Left renal pelvis (tissue), 4 donors: Measurements from ENCODE around the gene ZRSR2. TPM values are rescaled to one million over a fixed set of nuclear protein-coding genes. Genes with fewer than 3 reads are reported as not detected.

Source experiments
- DNase-seq, 4 donors: peaks; one replicate each; pipeline ENCODE4 v3.0.0-alpha.2; 2013; ENCODE audit warnings: low read depth in 4 of 4, low spot score in 3 of 4
- polyA plus RNA-seq, 4 donors: library from polyadenylated mRNA; unstranded; fragments of 120-200 nt; gene quantifications; one replicate each; pipeline ENCODE4 v1.2.1, GENCODE V29; 2013; ENCODE audit not compliant: insufficient read length in 4 of 4

The ZRSR2 gene
- polyA plus RNA-seq, 4 donors: 13.4 to 15.5 (median 14.1) TPM

GRCh38 chrX:15843960-15844359, 53.7 kb downstream of the ZRSR2 start:
- no peak for DNase-seq

GRCh38 chrX:15848576-15848975, 58.3 kb downstream of the ZRSR2 start:
- no peak for DNase-seq

- DNase-seq: no peak
Observed at GRCh38 chrX:15849555-15849954, 59.3 kb downstream of the ZRSR2 start.

DNA sequence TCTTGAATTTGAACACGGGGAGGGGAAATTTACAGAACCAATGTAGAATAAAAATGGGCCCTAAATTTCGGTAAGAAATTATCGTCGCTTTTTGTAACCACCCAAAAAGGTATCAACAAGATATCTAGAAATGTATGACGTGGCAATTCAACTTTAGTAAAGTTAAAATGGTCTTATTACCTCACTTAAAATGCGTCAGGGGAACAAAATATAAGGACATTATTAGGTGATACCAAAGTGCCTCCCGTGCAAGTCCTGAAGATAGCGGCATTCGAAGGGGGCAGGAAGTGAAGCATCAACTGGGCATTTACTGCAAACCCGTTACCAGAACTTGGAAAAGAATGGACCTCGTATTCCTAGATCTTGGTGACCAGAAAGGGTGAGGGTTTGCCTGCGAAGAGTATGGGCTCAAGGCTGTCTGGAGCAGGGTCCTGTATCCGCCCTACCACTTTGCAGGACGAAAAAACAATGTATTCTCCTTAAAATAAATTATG, 63.3 kb downstream of the ZRSR2 start:
- no peak for DNase-seq

GRCh38 chrX:15854080-15854655, 63.9 kb downstream of the ZRSR2 start:
- no peak for DNase-seq

GRCh38 chrX:15854712-15855567, 64.7 kb downstream of the ZRSR2 start, which contains the start of gene AP1S2:
TSS of gene AP1S2 (minus strand) at chrX:15854813. CDS start at chrX:15852524, 2,289 bp downstream.
- DNase-seq: peak; percentile 65 to 77 (median 74)

- no peak for DNase-seq
Observed at GRCh38 chrX:15855568-15856221, 65.4 kb downstream of the ZRSR2 start.

GRCh38 chrX:15856222-15856587, 65.9 kb downstream of the ZRSR2 start:
- DNase-seq: no peak

DNA sequence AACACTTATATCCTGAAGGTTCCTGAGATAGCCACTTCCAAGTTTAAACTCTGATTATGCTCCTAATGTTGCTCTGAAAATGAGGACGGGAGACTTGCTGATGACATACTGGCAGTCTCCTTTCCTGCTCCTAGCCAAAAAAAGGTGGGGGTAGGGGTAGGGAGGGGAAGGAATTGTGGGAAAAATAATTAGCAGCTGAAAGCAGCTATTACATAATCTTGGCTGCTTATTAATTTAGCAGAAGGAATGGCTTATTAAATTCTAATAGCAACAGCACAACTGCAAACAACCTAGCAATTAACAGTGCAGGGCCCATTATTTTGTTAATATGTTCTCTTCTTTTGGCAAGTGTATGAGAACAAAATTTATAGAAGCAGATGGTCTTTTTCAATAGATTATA, 66.4 kb downstream of the ZRSR2 start:
- no peak for DNase-seq

- DNase-seq: no peak
Observed at GRCh38 chrX:15858051-15858450, 67.8 kb downstream of the ZRSR2 start.

DNA sequence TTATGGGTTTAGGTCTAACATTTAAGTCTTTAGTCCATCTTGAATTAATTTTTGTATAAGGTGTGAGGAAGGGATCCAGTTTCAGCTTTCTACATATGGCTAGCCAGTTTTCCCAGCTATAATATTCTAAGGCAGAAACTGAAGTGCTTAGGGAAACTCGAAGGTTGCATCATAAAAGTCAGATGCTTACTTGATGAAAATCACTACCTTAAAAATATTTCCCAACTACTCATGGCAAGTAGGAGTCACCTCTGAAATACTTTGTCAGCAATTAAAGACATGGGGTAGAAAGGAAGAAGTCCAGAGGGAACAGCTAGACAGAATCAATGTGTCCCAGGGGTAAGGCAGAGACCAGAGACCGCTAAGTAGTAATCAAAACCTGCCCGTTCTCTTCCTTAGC, 70.6 kb downstream of the ZRSR2 start:
- no peak for DNase-seq

GRCh38 chrX:15864023-15864422, 73.7 kb downstream of the ZRSR2 start:
- no peak for DNase-seq

- no peak for DNase-seq
Observed at GRCh38 chrX:15864629-15865028, 74.3 kb downstream of the ZRSR2 start.

- DNase-seq: no peak
Observed at GRCh38 chrX:15866147-15866546, 75.9 kb downstream of the ZRSR2 start.

DNA sequence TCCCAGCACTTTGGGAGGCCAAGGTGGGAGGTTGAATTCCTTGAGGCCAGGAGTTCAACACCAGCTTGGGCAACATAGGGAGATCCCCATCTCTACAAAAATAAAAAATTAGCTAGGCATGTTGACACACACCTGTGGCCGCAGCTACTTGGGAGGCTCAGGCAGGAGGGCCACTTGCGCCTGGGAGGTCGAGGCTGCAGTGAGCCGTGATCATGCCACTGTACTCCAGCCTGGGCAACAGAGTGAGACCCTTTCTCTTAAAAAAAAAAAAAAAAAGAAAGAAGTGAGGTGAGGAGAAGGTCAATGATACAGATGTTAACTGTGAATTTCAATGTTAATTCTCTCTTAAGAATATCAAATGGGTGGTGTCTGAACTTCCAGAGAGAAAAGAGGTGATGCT, 79.4 kb downstream of the ZRSR2 start:
- DNase-seq: no peak

- DNase-seq: no peak
Observed at GRCh38 chrX:15870310-15870709, 80.0 kb downstream of the ZRSR2 start.

Other genes with a start within 250 kb of the ZRSR2 start
- 10 to 100 TPM in 3 of 4 donors, under 1 TPM in 1; 0.75 to 54.9 (median 38.6) TPM for gene ACE2, start 189.5 kb upstream of the ZRSR2 start, polyA plus RNA-seq
- 10 to 100 TPM in 3 of 4 donors, under 1 TPM in 1; 0.81 to 22.2 (median 19.3) TPM for gene CLTRN, start 125.7 kb upstream of the ZRSR2 start, polyA plus RNA-seq
- 10 to 100 TPM in 1 of 4 donors, 1 to 10 TPM in 3; 7.7 to 10.1 (median 9.1) TPM for gene CA5B, start 52.2 kb upstream of the ZRSR2 start, polyA plus RNA-seq
- gene AP1S2, start 64.3 kb downstream of the ZRSR2 start, polyA plus RNA-seq: 10 to 100 TPM; 38.3 to 72.8 (median 51.4) TPM